SIG-M5 treated with dmso at 0.1 percent for 504 hours (cell line): ENCODE measurements around the gene LDLRAD1.
"Not testable (repeated sequence)": the region's sequence is repeated elsewhere in the genome, so short reads cannot be mapped to it uniquely, and the experiment has no call there.

Experiments
- DNase-seq: peaks from one replicate; lab custom pipeline; 2025; ENCODE audit not compliant: unreplicated experiment; lab: John Stamatoyannopoulos, UW

LDLRAD1 gene

DNA sequence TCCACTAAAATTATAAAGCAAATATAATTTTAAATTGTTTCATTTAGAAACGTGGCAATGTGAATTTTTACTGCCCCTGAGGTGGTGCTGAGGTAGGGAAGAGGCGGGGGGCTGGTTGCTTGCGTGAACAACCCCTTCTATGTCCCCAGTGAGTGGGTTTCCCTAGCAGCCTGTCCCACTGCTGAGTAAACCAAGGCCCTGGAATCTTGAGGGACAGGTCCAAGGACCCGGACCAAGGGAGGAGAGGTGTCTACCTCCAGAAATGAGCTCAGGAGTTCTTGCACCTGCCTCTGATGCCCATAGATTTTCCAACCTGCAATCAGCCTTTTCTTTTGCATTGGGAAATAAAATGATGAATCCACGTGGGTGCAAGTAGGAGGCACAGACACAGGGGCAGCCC, 649 bp upstream of the LDLRAD1 start:
- no peak for DNase-seq

DNA sequence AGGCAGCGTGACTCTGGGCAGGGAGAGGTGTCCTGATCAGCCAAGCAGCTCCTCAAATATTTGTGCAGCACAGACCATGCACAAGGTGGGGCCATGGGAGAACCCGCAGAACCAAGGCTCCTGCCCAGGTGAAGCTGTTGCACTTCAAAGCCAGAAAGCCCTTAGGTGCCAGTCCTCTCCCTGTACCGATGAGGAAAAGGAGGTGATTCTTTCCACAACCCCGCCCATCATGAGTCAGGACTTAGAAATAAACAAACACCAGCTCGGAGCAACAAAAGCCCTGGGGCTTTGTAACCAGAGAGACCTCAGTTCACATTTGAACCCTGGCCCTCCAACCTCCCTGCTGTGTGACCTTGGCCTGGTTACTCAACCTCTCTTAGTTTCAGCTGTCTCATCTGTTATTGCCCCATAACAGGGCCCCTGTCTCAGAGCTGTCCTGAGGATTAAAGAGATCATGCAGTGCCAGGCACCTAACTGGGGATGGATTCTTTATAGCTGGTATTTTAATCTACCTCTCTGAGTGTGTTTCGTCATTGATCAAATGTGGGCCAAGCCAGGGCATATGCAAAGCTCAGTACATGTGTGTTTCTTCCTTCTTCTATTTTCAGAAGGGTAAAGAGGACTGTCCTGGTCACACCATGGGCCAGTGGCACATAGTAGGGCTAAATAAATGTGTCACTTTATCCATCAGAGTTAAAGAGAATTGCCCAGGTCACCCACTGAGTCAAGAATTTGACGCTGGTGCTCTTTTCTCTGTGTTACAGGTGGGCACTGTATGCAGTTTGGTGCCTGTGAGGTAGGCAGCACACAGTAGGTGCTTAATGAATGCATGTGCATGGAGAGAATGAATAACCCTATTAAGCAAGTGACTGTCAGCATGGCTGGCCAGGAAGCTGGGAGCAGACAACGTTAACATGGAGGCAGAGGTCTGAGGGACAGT, 1.4 kb downstream of the LDLRAD1 start:
- peak; percentile 52 for DNase-seq

DNA sequence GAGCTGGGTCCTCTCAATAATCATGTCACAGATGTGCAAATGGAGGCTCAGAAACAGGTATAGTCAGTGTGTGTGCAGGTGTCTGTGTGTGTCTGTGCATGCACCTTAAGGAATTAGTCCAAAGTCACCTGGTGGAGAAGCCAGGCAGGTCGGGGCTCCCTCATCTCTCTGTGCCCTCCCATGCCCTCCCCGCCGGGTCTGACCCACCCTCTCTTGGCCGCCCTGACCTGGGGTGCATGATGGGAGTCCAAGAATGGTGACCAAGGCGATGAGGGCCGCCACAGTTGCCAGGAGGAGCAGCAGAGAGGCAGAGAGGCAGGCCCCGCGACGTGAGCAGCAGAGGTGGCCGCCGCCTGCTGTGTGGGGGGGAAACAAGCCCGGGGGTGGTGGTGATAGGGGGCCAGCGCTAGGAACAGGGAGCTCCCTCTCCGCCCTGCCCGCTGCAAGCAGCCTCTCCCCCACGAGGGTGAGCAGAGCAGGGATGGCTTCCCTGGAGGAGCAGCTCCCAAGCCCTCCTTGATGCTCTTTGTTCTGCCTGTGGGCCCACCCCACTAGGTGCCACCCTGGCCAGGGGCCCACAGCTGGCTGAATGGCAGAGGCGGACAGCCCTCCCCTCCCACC, 3.9 kb downstream of the LDLRAD1 start:
- DNase-seq = no peak

DNA sequence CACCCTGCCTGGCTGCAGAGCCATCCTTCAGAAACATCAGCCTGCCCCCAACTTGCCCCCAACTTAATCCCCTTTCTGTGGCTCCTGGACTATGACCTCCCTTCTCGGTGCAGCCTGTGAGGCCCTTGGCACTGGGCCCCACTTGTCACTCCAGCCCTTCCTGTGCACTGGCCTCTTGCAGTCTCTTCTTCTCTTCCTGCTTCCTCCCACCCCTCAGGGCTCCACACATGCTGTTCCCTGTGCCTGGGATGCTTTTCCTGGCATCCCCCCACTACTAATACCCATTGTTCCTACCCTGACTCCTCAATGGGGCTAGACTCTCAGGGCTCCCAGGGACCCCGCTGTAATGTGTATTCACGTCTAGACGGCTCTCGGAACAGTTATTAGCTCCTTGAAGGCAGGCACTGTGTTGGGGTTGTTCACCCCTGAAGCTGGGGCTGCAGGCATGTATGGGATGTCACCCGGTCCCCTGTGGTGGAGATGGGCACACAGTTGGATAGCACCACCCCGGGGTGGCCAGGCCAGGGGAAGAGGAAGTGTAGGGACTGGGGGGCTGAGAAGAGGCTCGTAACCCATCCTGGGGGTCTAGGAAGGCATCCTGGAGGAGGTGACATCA, 4.5 kb downstream of the LDLRAD1 start:
- DNase-seq = no peak

DNA sequence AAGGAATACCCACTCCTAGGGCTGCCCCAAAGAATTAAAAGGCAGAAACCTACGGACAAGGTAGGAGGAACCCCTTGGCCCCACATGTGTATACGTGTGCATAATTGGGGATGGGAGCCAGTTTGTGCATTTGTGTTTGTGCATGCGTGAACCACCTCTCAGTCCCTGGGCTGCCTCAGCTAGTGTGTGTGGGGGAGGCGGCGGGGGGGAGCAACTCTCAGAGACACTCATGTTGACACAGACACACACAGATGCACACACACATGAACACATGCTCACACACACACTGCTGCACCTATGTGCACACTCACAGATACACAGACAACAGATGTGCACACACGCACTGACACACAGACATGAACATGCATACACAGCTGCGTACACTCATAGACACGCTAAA, 5.1 kb downstream of the LDLRAD1 start:
- DNase-seq = no peak

DNA sequence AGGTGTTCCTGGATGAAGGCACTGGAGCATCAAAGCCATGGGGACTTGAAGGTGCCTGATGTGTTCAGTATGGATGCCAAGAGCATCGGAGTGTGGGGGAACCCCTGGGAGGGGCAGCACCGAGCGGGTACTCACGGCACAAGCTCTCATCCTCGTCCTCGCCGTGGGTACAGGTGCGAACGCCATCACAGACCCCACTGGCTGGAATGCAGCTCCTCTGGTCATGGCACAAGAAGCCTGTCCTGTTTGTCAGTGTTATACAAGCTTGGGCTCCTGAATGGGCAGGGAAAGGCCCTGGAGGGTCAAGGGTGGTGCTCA, 6.0 kb downstream of the LDLRAD1 start:
- DNase-seq = no peak

DNA sequence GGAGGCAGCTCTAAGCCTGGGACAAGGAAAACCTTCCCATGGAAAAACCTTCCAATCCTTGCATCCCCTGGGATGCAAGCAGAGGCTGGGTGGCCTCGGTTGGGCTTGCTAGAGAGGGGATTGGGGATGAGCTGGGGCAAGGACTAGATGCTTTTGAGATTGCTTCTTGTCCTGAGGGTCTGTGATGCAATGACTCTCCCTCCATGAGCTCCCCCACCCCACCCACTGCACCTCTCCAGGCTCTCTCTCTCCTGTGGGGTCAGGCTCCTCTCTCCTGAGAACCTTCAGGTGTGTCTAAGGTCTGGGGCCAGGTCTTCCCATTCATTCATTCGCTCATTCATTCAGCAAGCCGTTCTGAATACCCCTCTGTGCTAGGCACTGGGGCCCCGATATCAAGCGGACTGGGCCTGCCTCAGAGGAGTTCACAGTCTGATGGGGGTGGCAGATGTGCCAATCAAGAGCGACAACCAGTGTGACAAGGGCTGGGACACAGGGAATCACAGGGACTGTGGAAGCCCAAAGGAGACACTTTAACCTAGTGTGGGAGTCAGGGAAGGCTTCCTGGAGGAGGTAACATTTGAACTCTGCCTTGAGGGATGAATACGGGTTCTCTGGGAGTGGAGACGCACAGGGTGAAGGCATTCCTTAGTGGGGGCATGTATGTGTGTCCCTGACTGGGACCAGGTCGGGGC, 6.5 kb downstream of the LDLRAD1 start:
- no peak for DNase-seq

DNA sequence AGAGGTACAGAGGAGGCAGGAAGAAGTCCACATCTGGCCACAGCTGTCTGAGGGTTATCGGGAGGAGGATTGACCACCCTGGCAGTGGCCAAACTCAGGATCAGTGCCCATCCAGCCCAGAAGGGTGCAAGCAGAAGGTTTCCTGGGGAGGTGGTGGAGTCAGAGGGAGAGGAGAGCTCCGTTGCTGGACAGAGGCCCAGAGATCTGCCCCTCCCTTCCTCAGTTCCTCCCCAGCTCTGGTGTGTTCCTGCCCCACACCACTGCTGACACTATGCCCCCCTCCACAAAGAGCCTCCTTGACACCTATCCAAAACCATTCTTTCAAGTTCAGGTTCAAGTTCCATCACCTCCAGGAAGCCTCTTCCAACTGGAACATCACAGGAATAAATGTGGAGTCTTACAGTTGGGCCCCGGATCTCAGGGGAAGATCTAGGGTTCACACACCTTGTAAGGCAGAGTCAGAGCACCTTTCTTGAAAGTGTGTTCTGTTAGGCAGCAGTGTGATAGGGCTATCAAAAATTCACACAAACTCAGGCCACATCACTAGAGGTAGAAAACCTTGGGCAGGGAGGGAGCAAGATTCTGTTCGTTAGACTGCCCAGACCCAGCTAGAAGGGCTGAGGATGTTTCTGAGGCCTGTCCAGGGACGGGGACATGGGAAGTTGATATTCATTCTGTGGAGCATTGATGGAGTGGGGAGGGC, 7.4 kb downstream of the LDLRAD1 start:
- DNase-seq = no peak

DNA sequence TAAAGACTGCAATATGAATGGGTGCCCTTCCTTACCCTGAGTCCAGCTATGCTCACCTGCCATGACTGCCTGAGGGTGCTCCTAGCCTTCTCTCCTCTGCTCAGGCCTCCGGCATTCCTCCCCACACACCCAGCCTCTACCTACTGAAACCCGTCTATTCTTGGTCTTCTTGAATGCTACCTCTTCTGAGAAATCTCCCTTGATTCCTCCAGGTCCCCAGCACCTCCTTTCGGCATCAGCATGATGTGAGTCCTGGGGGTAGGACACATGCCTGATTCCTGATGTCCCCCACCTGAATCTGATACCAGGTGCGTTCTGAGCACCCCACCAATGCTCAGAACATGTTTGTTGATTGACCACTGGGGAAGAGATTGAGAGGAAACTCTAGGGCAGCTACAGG, 8.6 kb downstream of the LDLRAD1 start:
- no peak for DNase-seq

DNA sequence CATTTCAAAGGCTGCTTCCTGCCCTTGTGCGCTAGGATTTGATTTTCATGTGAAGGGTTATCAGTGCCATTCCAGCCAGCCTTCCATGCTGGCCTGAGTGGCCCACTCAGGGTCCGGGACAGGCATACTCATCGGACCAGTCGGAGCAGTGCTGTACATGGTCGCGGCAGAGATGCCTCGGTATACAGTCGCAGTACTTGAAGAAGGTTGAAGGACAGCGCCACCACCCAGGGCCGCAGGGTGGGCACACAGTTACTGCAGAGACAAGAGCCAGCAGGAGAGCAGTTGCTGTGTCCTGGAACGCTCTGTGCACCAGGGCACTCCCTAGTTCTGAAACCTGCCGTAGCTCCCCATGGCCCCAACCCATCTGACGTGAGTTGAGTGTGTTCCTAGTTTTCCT, 9.1 kb downstream of the LDLRAD1 start:
- DNase-seq = no peak

DNA sequence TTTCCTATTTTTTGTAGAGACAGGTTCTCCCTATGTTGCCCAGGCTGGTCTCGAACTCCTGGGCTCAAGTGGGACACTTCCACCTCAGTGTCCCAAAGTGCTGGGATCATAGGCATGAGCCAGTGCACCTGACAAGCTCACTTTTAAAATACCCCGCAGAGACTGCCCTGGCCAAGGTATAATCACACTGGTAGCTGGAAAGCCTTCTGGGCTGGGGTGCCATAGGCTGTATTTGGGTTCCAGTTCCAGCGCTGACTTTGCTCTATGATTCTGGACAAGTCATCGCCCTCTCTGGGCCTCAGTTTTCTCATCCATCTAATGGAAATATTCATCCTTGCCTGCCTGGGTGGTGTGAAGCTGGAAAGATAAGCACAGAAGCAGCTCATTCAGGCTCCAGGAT, 10.4 kb downstream of the LDLRAD1 start:
- DNase-seq = no peak

DNA sequence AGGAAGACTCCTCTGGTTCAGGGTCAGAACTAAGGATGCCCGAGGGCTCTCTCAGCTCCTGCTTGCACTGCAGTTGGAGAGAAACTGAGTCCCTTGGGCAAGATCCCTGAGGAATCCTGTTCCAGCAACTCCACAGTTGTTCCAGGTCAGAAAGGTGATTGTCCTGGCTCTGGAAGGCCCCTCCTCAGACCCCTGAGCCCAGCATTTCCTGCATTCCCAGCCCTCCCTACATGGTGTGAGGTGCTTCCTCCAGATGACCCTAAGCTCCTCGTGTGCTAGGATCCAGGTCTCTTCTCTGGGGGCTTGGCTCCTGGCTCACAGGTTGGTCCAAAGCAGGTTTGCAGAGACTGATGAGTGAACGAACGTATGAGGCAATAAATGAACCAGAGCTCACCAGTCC, 11.5 kb downstream of the LDLRAD1 start:
- DNase-seq = no peak

DNA sequence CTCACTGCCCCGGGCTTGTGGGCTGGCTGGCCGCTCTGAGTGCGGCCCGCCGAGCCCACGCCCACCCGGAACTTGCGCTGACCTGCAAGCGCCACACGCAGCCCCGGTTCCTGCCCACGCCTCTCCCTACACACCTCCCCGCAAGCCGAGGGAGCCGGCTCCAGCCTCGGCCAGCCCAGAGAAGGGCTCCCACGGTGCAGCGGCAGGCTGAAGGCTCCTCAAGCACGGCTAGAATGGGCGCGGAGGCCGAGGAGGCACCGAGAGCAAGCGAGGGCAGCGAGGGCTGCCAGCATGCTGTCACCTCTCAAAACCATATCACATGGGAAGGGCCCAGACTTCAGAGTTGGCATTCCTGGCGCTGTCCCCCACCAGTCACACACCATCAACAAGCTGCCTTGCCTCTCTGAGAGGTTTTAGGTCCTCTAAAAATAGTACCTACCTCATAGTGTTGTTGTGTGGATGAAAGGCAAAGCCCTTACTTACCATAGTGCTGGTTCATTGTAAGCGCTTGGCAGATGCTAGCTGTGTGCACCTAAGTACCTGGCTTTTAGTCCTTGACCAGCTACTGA, 13.4 kb downstream of the LDLRAD1 start:
- no peak for DNase-seq

DNA sequence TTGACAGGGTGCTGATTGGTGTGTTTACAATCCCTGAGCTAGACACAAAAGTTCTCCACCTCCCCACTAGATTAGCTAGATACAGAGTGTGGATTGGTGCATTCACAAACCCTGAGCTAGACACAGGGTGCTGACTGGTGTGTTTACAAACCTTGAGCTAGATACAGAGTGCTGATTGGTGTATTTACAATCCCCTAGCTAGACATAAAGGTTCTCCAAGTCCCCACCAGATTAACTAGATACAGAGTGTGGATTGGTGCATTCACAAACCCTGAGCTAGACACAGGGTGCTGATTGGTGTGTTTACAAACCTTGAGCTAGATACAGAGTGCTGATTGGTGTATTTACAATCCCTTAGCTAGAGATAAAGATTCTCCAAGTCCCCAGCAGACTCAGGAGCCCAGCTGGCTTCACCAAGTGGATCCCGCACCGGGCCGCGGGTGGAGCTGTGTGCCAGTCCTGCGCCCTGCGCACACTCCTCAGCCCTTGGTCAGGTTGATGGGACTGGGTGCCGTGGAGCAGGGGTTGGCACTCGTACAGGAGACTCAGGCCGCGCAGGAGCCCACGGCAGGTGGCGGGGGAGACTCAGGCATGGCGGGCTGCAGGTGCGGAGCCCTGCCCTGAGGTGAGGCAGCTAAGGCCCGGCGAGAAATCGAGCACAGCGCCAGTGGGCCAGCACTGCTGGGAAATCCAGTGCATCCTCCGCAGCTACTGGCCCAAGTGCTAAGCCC, 14.1 kb downstream of the LDLRAD1 start:
- DNase-seq = not testable (repeated sequence)

DNA sequence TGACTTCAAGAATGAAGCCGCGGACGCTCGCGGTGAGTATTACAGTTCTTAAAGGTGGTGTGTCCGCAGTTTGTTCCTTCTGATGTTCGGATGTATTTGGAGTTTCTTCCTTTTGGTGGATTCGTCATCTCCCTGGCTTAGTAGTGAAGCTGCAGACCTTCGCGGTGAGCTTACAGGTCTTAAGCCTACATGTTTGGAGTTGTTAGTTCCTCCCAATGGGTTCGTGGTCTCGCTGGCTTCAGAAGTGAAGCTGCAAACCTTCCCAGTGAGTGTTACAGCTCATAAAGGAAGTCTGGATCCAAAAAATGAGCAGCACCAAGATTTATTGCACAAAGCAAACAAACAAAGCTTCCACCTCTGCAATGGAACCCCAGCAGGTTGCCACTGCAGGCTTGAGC, 14.7 kb downstream of the LDLRAD1 start:
- DNase-seq = no peak

DNA sequence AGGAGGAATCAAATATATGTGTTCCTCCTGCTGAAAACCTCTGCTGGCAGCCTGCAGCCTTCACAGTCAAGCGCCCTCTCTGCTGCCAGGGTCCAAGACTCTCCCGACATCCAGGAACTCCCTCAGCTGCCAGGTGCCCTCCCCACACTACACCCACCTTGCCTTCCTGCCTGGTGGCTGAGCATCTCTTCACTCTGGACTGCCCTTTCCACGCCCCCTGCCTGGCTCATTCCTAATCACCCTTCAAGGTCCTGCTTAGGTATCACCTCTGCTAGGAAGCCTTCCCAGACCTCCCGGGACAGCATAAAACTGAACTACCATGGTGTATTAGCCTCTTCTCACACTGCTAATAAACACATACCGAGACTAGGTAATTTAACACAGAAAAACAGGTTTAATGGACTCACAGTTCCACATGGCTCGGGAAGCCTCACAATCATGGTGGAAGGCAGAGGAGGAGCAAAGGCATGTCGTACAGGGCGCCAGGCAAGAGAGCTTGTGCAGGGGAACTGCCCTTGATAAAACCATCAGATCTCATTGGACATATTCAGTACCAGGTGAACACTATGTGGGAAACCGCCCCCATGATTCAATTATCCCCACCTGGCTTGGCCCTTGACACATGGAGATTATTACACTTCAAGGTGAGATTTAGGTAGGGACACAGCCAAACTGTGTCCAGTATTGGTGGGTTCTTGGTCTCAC, 15.3 kb downstream of the LDLRAD1 start:
- DNase-seq = no peak

DNA sequence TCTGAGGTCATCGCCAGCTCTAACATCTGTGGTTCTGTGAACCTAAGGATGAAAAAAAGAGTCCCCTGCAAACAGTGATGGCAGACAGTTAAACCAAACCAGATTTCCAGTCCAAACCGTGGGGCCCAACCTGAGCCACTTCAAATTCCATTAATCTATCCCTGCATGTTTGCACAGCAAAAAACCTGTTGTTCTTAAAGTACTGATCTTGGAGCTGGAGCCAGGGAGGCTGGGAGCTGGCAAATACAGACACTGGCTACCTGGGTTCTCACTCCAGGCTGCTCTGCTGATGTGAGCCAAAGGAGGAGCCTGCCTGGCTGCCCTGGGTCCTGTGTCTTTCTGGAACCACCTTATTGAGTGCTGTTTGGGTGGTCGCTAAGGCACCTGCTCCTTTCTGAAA, 16.4 kb downstream of the LDLRAD1 start:
- no peak for DNase-seq

GRCh38 chr1:53999920-54000319, 18.1 kb downstream of the LDLRAD1 start:
- no peak for DNase-seq

- DNase-seq = no peak
Observed at GRCh38 chr1:53998223-53998622, 19.8 kb downstream of the LDLRAD1 start.
